Middle frontal gyrus (tissue), 1 donor: ENCODE results near the gene HSD17B14.
"Not testable (repeated sequence)": the region's sequence is repeated elsewhere in the genome, so short reads cannot be mapped to it uniquely, and the experiment has no call there.

ENCODE experiments used
- DNase-seq: peaks from one replicate; pipeline ENCODE4 v3.0.0-alpha.2; 2015; ENCODE audit warnings: low spot score; ENCODE audit errors: extremely low spot score

HSD17B14 gene

GRCh38 chr19:48768171-48768753 is 68.0 kb downstream of the HSD17B14 start:
- DNase-seq = not testable (repeated sequence)

- DNase-seq = not testable (repeated sequence)
Measured at GRCh38 chr19:48765816-48766215, 70.5 kb downstream of the HSD17B14 start.
